Karpas-422 (cell line): ENCODE measurements around the gene COX5A. TPM values are rescaled to one million over a fixed set of nuclear protein-coding genes. Genes with fewer than 3 reads are reported as not detected.

Experiments
- DNase-seq: peaks from one replicate; pipeline ENCODE4 v3.0.0-alpha.2; 2015
- H2AFZ ChIP-seq: fragments of 200-600 bp; sonication (generic); 2 replicates; pipeline ENCODE4 v1.6.1; 2014; ENCODE audit warnings: antibody characterized with exemption, low read length, mixed read lengths
- H3K27ac ChIP-seq: fragments of 200-600 bp; sonication (generic); 2 replicates; pipeline ENCODE4 v1.5.1; 2014; ENCODE audit warnings: mild to moderate bottlenecking, low read length, moderate library complexity
- H3K27me3 ChIP-seq: fragments of 200-600 bp; sonication (generic); 2 replicates; pipeline ENCODE4 v1.6.1; 2014; ENCODE audit warnings: low read length, mixed read lengths
- H3K36me3 ChIP-seq: fragments of 200-600 bp; sonication (generic); 2 replicates; pipeline ENCODE4 v1.6.1; 2014; ENCODE audit warnings: low read length, mixed read lengths; ENCODE audit not compliant: insufficient read depth
- H3K4me1 ChIP-seq: fragments of 200-600 bp; sonication (generic); 2 replicates; pipeline ENCODE4 v1.6.1; 2014; ENCODE audit warnings: mild to moderate bottlenecking, low read length, mixed read lengths
- H3K4me2 ChIP-seq: fragments of 200-600 bp; sonication (generic); 2 replicates; pipeline ENCODE4 v1.6.1; 2014; ENCODE audit warnings: low read length, low read depth, mild to moderate bottlenecking; ENCODE audit not compliant: poor library complexity, severe bottlenecking
- H3K4me3 ChIP-seq: fragments of 200-600 bp; sonication (generic); 2 replicates; pipeline ENCODE4 v1.5.1; 2014; ENCODE audit warnings: mild to moderate bottlenecking, antibody characterized with exemption, low read length, mixed read lengths
- H3K79me2 ChIP-seq: fragments of 200-600 bp; sonication (generic); 2 replicates; pipeline ENCODE4 v1.6.1; 2014; ENCODE audit warnings: mild to moderate bottlenecking, low read length, mixed read lengths
- H3K9ac ChIP-seq: fragments of 200-600 bp; sonication (generic); 2 replicates; pipeline ENCODE4 v1.6.0; 2014; ENCODE audit warnings: low read length
- H3K9me2 ChIP-seq: fragments of 200-600 bp; sonication (generic), shearing (Covaris generic); replicated peaks from 2 replicates; pipeline ENCODE4 v1.6.0; 2014; ENCODE audit warnings: mild to moderate bottlenecking, low read length, moderate library complexity; ENCODE audit not compliant: insufficient read depth
- H3K9me3 ChIP-seq: fragments of 300-700, 200-600 bp; sonication (generic); 2 replicates; pipeline ENCODE4 v1.6.1; 2014; ENCODE audit warnings: low read length, mixed read lengths
- H4K20me1 ChIP-seq: fragments of 200-600 bp; sonication (generic); 2 replicates; pipeline ENCODE4 v1.6.1; 2014; ENCODE audit warnings: mild to moderate bottlenecking, antibody characterized with exemption, low read length, low read depth; ENCODE audit not compliant: insufficient read depth
- total RNA-seq: library from RNA; depleted of rRNA; stranded (reverse); fragments of >200 nt; shearing (Covaris generic); gene quantifications from 2 replicates; pipeline ENCODE4 v1.2.3, GENCODE V29; 2014; ENCODE audit warnings: low replicate concordance

COX5A gene
- total RNA-seq, 1 experiment from 2014 or later = 229 TPM

- DNase-seq = no peak
- Histone ChIP-seq H3K79me2 (no peaks in the 10 kb centered on the region), H3K4me1 (peaks cover 6% of the 10 kb centered on the region), H2AFZ (no peak overlapping the region), H3K4me3 (no peak overlapping the region), H3K9me2 (no peaks in the 10 kb centered on the region), H3K9ac (no peak overlapping the region), H3K27me3 (no peaks in the 10 kb centered on the region), H3K4me2 (no peak overlapping the region), H3K9me3 (no peaks in the 10 kb centered on the region), H4K20me1 (no peaks in the 10 kb centered on the region), H3K27ac (no peak overlapping the region), H3K36me3 (no peaks in the 10 kb centered on the region)
These were observed 26.9 kb upstream of the COX5A start for GRCh38 chr15:74964794-74965193.

DNA sequence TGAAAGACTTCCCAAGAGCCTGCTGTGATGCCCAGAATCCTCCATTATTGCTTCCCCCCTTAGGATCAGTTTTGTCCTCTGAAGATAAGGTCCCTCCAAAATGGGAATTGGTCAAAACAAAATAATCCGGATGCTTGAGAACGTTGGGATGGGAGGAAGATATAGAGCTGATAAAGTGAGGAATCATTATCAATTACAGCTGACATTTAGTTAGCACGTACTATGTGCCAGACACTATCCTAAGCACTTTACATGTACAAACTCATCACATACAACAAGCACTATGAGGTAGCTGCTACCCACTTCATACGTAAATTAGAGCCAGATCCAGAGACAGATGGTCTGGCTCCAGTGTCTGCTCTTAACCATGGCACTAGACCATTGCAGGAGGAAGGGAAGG lies 25.3 kb upstream of the COX5A start:
- DNase-seq = no peak
- H3K4me3 ChIP-seq = no peak overlapping the region
- no peaks in the 10 kb centered on the region for H3K9me3 ChIP-seq
- H3K9me2 ChIP-seq = no peaks in the 10 kb centered on the region
- H3K27ac ChIP-seq = no peak overlapping the region
- no peak overlapping the region for H3K4me2 ChIP-seq
- H3K4me1 ChIP-seq = peaks cover 20% of the 10 kb centered on the region
- no peak overlapping the region for H2AFZ ChIP-seq
- peaks cover 3% of the 10 kb centered on the region; the same call in 1 of the 2 replicates for H4K20me1 ChIP-seq
- H3K79me2 ChIP-seq = no peaks in the 10 kb centered on the region
- no peak overlapping the region for H3K9ac ChIP-seq
- H3K27me3 ChIP-seq = no peaks in the 10 kb centered on the region
- no peaks in the 10 kb centered on the region for H3K36me3 ChIP-seq

DNA sequence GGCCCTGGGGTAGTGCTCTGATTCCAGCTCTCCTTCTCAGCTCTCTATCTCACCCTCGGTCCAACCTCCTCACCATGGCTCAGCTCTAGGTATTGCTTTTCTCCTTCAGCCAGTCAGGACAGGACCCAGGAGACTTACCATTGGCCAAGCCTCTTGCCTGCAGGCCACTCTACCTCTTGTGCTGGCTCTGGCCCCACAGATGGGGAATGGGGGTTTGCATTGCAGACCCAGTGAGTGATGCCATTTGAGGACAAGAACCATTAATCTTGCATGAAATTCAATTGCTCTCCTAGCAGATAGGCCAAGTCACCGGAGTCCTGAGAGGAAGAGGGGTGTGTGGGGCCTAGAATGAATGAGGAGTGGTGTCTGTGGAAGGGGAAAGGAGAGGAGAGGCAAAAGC lies 24.8 kb upstream of the COX5A start:
- H3K4me2 ChIP-seq = no peak overlapping the region
- H3K9me2 ChIP-seq = no peaks in the 10 kb centered on the region
- H4K20me1 ChIP-seq = peaks cover 3% of the 10 kb centered on the region; the same call in 1 of the 2 replicates
- DNase-seq = no peak
- no peaks in the 10 kb centered on the region for H3K9me3 ChIP-seq
- no peak overlapping the region for H3K9ac ChIP-seq
- H3K79me2 ChIP-seq = no peaks in the 10 kb centered on the region
- H3K27ac ChIP-seq = no peak overlapping the region
- no peak overlapping the region for H2AFZ ChIP-seq
- no peak overlapping the region for H3K4me3 ChIP-seq
- H3K4me1 ChIP-seq = peaks cover 23% of the 10 kb centered on the region
- no peaks in the 10 kb centered on the region for H3K36me3 ChIP-seq
- no peaks in the 10 kb centered on the region for H3K27me3 ChIP-seq

GRCh38 chr15:74962219-74962618 lies 24.3 kb upstream of the COX5A start:
- no peak overlapping the region for H3K27ac ChIP-seq
- no peaks in the 10 kb centered on the region for H3K36me3 ChIP-seq
- H3K4me2 ChIP-seq = no peak overlapping the region
- no peaks in the 10 kb centered on the region for H3K9me3 ChIP-seq
- no peak overlapping the region for H3K9ac ChIP-seq
- H3K27me3 ChIP-seq = no peaks in the 10 kb centered on the region
- no peak overlapping the region for H3K4me3 ChIP-seq
- no peak overlapping the region for H2AFZ ChIP-seq
- no peaks in the 10 kb centered on the region for H3K79me2 ChIP-seq
- DNase-seq = no peak
- H3K4me1 ChIP-seq = peaks cover 27% of the 10 kb centered on the region
- H4K20me1 ChIP-seq = peaks cover 3% of the 10 kb centered on the region; the same call in 1 of the 2 replicates
- H3K9me2 ChIP-seq = no peaks in the 10 kb centered on the region

GRCh38 chr15:74961616-74962015 lies 23.7 kb upstream of the COX5A start:
- H3K9me2 ChIP-seq = no peaks in the 10 kb centered on the region
- no peak for DNase-seq
- H3K9ac ChIP-seq = no peak overlapping the region
- no peaks in the 10 kb centered on the region for H3K79me2 ChIP-seq
- H3K4me2 ChIP-seq = no peak overlapping the region
- H3K9me3 ChIP-seq = no peaks in the 10 kb centered on the region
- no peak overlapping the region for H3K4me3 ChIP-seq
- no peak overlapping the region for H2AFZ ChIP-seq
- H3K27me3 ChIP-seq = no peaks in the 10 kb centered on the region
- peaks cover 33% of the 10 kb centered on the region for H3K4me1 ChIP-seq
- H3K27ac ChIP-seq = no peak overlapping the region
- H4K20me1 ChIP-seq = peaks cover 3% of the 10 kb centered on the region; the same call in 1 of the 2 replicates
- no peaks in the 10 kb centered on the region for H3K36me3 ChIP-seq

DNA sequence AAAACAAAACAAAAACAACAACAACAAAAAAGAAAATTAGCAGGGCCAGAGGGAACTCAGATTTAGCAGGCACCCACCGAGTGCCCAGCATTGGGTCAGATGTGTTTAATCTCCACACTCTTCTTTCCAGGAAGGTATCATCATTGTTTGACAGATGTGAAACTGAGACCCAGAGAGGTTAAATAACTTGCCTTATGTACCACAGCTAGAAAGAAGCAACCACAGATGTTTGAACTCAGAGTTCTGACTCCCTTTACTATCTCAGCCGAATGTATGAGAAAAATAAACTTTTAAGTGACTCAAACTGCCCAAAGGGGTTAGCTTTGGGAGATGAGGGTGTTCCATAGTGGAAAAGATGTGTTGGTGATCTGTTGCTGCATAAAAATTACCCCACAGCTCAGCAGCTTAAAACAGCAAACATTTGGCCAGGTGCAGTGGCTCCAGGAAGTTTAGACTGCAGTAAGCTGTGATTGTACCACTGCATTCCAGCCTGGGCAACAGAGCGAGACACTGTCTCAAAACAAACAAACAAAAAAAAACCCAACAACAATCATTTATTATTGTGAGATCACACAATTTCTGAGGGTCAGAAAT lies 23.2 kb upstream of the COX5A start:
- Histone ChIP-seq H3K36me3 (no peaks in the 10 kb centered on the region), H3K79me2 (no peaks in the 10 kb centered on the region), H3K27me3 (no peaks in the 10 kb centered on the region), H3K27ac (no peak overlapping the region), H3K9me3 (no peaks in the 10 kb centered on the region), H3K4me3 (no peak overlapping the region), H4K20me1 (peaks cover 3% of the 10 kb centered on the region; the same call in 1 of the 2 replicates), H3K4me1 (peaks cover 37% of the 10 kb centered on the region), H3K4me2 (no peak overlapping the region), H2AFZ (no peak overlapping the region), H3K9me2 (no peaks in the 10 kb centered on the region), H3K9ac (no peak overlapping the region)
- DNase-seq = no peak

GRCh38 chr15:74960286-74960685 lies 22.4 kb upstream of the COX5A start:
- Histone ChIP-seq H3K4me1 (peaks cover 46% of the 10 kb centered on the region), H3K27me3 (no peaks in the 10 kb centered on the region), H3K4me3 (no peak overlapping the region), H3K36me3 (no peaks in the 10 kb centered on the region), H2AFZ (no peak overlapping the region), H3K9me3 (no peaks in the 10 kb centered on the region), H3K27ac (no peak overlapping the region), H3K4me2 (no peak overlapping the region), H4K20me1 (peaks cover 9% of the 10 kb centered on the region; the same call in 1 of the 2 replicates), H3K79me2 (no peaks in the 10 kb centered on the region), H3K9me2 (no peaks in the 10 kb centered on the region), H3K9ac (no peak overlapping the region)
- no peak for DNase-seq

DNA sequence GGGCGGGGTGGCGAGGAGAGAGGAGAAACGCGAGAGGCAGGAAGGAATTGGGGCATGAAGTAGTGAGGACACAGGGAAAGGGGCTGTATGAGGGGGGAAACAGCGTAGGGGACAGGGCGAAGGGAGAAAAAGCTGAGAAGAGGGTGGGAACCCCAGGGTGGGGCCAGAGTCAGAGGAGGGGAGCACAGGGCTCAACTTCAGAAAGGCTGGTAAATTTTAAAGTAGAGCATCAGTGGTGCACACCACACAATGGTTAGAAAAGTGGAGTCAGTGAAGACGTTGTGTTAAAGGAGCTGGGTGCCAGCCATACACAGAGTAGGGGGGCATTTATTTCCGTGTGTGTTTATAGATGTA lies 21.7 kb upstream of the COX5A start:
- no peak for DNase-seq
- no peak overlapping the region for H3K4me3 ChIP-seq
- H3K9ac ChIP-seq = no peak overlapping the region
- H2AFZ ChIP-seq = no peak overlapping the region
- H4K20me1 ChIP-seq = peaks cover 16% of the 10 kb centered on the region
- H3K79me2 ChIP-seq = no peaks in the 10 kb centered on the region
- H3K4me1 ChIP-seq = peaks cover 53% of the 10 kb centered on the region
- no peaks in the 10 kb centered on the region for H3K36me3 ChIP-seq
- H3K9me3 ChIP-seq = no peaks in the 10 kb centered on the region
- peak overlapping the region; percentile 46 for H3K4me2 ChIP-seq
- H3K27ac ChIP-seq = no peak overlapping the region
- no peaks in the 10 kb centered on the region for H3K9me2 ChIP-seq
- H3K27me3 ChIP-seq = no peaks in the 10 kb centered on the region
